ENCODE results near the gene IFNLR1.

Gene IFNLR1

GRCh38 chr1:24180676-24181075 lies 6.4 kb downstream of the IFNLR1 start:
- no peak for DNase-seq (ENCODE audit: low read depth)
- TF ChIP-seq, protein P1, sequence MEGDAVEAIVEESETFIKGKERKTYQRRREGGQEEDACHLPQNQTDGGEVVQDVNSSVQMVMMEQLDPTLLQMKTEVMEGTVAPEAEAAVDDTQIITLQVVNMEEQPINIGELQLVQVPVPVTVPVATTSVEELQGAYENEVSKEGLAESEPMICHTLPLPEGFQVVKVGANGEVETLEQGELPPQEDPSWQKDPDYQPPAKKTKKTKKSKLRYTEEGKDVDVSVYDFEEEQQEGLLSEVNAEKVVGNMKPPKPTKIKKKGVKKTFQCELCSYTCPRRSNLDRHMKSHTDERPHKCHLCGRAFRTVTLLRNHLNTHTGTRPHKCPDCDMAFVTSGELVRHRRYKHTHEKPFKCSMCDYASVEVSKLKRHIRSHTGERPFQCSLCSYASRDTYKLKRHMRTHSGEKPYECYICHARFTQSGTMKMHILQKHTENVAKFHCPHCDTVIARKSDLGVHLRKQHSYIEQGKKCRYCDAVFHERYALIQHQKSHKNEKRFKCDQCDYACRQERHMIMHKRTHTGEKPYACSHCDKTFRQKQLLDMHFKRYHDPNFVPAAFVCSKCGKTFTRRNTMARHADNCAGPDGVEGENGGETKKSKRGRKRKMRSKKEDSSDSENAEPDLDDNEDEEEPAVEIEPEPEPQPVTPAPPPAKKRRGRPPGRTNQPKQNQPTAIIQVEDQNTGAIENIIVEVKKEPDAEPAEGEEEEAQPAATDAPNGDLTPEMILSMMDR (IDR thresholded peaks at IDR 0.05; ENCODE audit: insufficient read depth, low read depth, low read length, missing control alignments) = no peak
- no peak overlapping the region for H3K4me3 ChIP-seq (ENCODE audit: low read depth, low read length)

- TF ChIP-seq, protein P1 (IDR thresholded peaks at IDR 0.05; ENCODE audit: insufficient read depth, low read depth, low read length, missing control alignments) = no peak
- no peak overlapping the region for H3K4me3 ChIP-seq (ENCODE audit: low read depth, low read length)
- DNase-seq (ENCODE audit: low read depth) = no peak
Observed at GRCh38 chr1:24179251-24179840, 7.7 kb downstream of the IFNLR1 start.

- no peak overlapping the region for H3K4me3 ChIP-seq (ENCODE audit: low read depth, low read length)
- no peak for DNase-seq (ENCODE audit: low read depth)
- TF ChIP-seq, protein P1 (IDR thresholded peaks at IDR 0.05; ENCODE audit: insufficient read depth, low read depth, low read length, missing control alignments) = no peak
Observed at GRCh38 chr1:24178407-24178806, 8.7 kb downstream of the IFNLR1 start.

GRCh38 chr1:24177161-24177560 lies 9.9 kb downstream of the IFNLR1 start:
- peak; percentile 63 for DNase-seq (ENCODE audit: low read depth)
- TF ChIP-seq, protein P1 (IDR thresholded peaks at IDR 0.05; ENCODE audit: insufficient read depth, low read depth, low read length, missing control alignments) = no peak
- H3K4me3 ChIP-seq (ENCODE audit: low read depth, low read length) = no peak overlapping the region

DNA sequence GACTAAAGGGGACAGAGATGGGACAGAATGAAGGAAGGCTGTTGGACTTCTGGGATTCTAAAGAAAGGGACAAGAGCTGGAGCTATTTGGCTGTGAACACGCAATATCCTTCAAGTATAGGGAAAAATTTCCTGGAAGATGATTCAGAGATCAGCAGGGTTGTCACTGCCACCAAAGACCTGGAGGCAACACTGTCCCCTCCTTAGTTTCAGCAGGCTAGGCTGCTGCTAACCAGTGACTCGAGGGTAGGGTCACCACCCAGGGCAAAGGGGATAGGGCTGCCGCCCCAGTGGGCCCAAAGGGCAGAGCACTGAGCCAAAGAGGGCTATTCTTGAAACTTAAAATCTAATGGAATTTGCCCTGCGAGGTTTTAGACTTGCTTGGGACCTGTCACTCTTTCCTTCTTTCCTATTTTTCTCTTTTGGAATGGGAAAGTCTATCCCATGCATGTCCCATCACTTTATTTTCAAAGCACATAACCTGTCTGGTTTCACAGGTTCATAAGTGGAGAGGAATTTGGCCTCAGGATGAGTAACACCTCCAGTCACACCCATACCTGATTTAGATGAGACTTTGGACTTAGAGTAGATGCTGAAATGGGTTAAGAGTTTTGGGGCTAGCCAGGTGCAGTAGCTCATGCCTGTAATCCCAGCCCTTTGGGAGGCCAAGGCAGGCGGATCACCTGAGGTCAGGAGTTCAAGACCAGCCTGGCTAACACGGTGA lies 11.9 kb downstream of the IFNLR1 start:
- no peak overlapping the region for H3K4me3 ChIP-seq (ENCODE audit: low read depth, low read length)

DNA sequence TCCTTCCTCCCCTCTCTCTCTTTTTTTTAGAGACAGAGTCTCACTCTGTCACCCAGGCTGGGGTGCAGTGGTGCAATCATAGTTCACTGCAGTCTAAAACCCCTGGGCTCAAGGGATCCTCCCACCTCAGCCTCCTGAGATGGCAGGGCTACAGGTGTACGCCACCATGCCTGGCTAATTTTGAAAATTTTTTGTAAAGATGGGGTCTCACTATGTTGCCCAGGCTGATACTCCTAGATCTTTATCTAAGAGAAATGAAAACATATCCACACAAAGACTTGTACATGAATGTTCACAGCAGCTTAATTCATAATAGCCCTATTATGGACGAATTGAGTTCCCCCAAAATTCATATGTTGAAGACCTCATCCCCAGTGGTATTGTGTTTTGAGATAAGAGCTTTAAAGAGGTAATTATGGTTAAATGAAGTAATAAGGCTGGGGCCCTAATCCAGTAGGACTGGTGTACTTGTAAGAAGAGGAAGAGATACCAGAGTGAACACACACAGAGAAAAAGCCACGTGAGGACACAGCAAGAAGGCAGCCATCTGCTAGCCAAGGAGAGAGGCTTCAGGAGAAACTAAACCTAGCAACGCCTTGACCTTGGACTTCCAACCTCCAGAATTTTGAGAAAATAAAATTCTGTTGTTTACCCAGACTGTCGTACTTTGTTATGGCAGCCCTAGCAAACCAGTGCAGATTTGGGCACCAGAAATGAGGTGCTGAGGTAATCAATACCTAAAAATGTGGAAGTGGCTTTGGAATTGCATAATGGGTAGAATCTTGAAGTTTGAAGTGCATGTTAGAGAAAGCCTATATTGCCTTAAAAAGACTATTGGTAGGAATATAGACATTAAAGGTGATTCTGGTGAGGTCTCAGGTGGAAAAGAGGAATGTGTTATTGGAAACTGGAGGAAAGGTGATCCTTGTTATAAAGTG lies 13.2 kb downstream of the IFNLR1 start:
- no peak for DNase-seq (ENCODE audit: low read depth)
- TF ChIP-seq, protein P1 (IDR thresholded peaks at IDR 0.05; ENCODE audit: insufficient read depth, low read depth, low read length, missing control alignments) = no peak

More for the DNA sequence above, 11.9 kb downstream of the IFNLR1 start:
- no peak for DNase-seq (ENCODE audit: low read depth)
- TF ChIP-seq, protein P1 (IDR thresholded peaks at IDR 0.05; ENCODE audit: insufficient read depth, low read depth, low read length, missing control alignments) = no peak

More for the DNA sequence above, 13.2 kb downstream of the IFNLR1 start:
- no peak overlapping the region for H3K4me3 ChIP-seq (ENCODE audit: low read depth, low read length)
